Neural cell (in vitro differentiated cells): ENCODE results near the gene SMC4. TPM values are rescaled to one million over a fixed set of nuclear protein-coding genes. Genes with fewer than 3 reads are reported as not detected.

Source experiments
- H2AFZ ChIP-seq: fragments of 200-600, 300-800 bp; sonication (generic), shearing (Covaris generic); 2 replicates; pipeline ENCODE4 v1.6.0; 2014; ENCODE audit warnings: low read depth, mild to moderate bottlenecking, antibody characterized with exemption, low read length, moderate library complexity
- H3F3A ChIP-seq: fragments of 200-600 bp; shearing (Covaris generic); 2 replicates; pipeline ENCODE4 v1.6.1; 2016; ENCODE audit warnings: mild to moderate bottlenecking, moderate library complexity, mixed read lengths, antibody characterized with exemption, low read length; ENCODE audit not compliant: insufficient read depth, poor library complexity, severe bottlenecking
- H3K27ac ChIP-seq: fragments of 200-600, 300-800 bp; sonication (generic), shearing (Covaris generic); 2 replicates; pipeline ENCODE4 v1.5.1; 2014; ENCODE audit warnings: mild to moderate bottlenecking, low read length, moderate library complexity
- H3K27me3 ChIP-seq: fragments of 300-800, 200-600 bp; sonication (generic), shearing (Covaris generic); 2 replicates; pipeline ENCODE4 v1.6.0; 2014; ENCODE audit warnings: mild to moderate bottlenecking, low read depth, low read length, moderate library complexity; ENCODE audit not compliant: insufficient read depth
- H3K36me3 ChIP-seq: fragments of 300-800, 200-600 bp; sonication (generic), shearing (Covaris generic); 2 replicates; pipeline ENCODE4 v1.5.1; 2014; ENCODE audit warnings: mild to moderate bottlenecking, antibody characterized with exemption, low read length, moderate library complexity; ENCODE audit not compliant: insufficient read depth
- H3K4me2 ChIP-seq: fragments of 300-800, 200-600 bp; sonication (generic), shearing (Covaris generic); 2 replicates; pipeline ENCODE4 v1.6.0; 2014; ENCODE audit warnings: mild to moderate bottlenecking, low read length
- H3K4me3 ChIP-seq: fragments of 300-800, 200-600 bp; sonication (generic), shearing (Covaris generic); 2 replicates; pipeline ENCODE4 v1.5.1; 2014; ENCODE audit warnings: mild to moderate bottlenecking, low read length, moderate library complexity
- H3K79me2 ChIP-seq: fragments of 200-600 bp; shearing (Covaris generic); replicated peaks from 2 replicates; pipeline ENCODE4 v1.6.0; 2014; ENCODE audit warnings: mild to moderate bottlenecking, low read length, moderate library complexity; ENCODE audit not compliant: insufficient read depth
- H3K9ac ChIP-seq: fragments of 300-800, 200-600 bp; sonication (generic), shearing (Covaris generic); 2 replicates; pipeline ENCODE4 v1.6.1; 2016; ENCODE audit warnings: mild to moderate bottlenecking, low read length, mixed read lengths
- H3K9me2 ChIP-seq: fragments of 200-600 bp; shearing (Covaris generic); 2 replicates; pipeline ENCODE4 v1.6.1; 2016; ENCODE audit warnings: mild to moderate bottlenecking, low read length, mixed read lengths; ENCODE audit not compliant: insufficient read depth
- H3K9me3 ChIP-seq: fragments of 200-600, 300-800 bp; sonication (generic), shearing (Covaris generic); 2 replicates; pipeline ENCODE4 v1.6.1; 2016; ENCODE audit warnings: mild to moderate bottlenecking, mixed run types, low read length, moderate library complexity, mixed read lengths
- H4K20me1 ChIP-seq: fragments of 200-600 bp; shearing (Covaris generic); 2 replicates; pipeline ENCODE4 v1.6.1; 2016; ENCODE audit warnings: mild to moderate bottlenecking, mixed run types; ENCODE audit not compliant: insufficient read depth
- CTCF ChIP-seq: fragments of 450-650 bp; IDR thresholded peaks from 2 replicates; pipeline ENCODE4 v1.5.1; 2014; ENCODE audit warnings: antibody characterized with exemption, mild to moderate bottlenecking, moderate library complexity; ENCODE audit not compliant: poor library complexity, severe bottlenecking
- EP300 ChIP-seq: fragments of 450-650 bp; conservative IDR thresholded peaks from 2 replicates; pipeline ENCODE4 v1.6.1; 2014; ENCODE audit warnings: antibody characterized with exemption, mild to moderate bottlenecking, moderate library complexity; ENCODE audit not compliant: poor library complexity, severe bottlenecking
- EZH2 ChIP-seq: fragments of 200-600, 300-800 bp; shearing (Covaris generic), sonication (generic); IDR thresholded peaks from 2 replicates; pipeline ENCODE4 v1.6.1; 2014; ENCODE audit warnings: antibody characterized with exemption, low read length, borderline replicate concordance, mild to moderate bottlenecking; ENCODE audit not compliant: insufficient read depth, poor library complexity, severe bottlenecking
- MXI1 ChIP-seq: fragments of 450-650 bp; conservative IDR thresholded peaks from 2 replicates; pipeline ENCODE4 v1.6.1; 2014; ENCODE audit warnings: antibody characterized with exemption, mild to moderate bottlenecking; ENCODE audit not compliant: poor library complexity, severe bottlenecking
- POLR2AphosphoS5 ChIP-seq: IDR thresholded peaks from 2 replicates; pipeline ENCODE4 v1.6.1; 2012
- RAD21 ChIP-seq: fragments of 450-650 bp; conservative IDR thresholded peaks from 2 replicates; pipeline ENCODE4 v1.6.1; 2014; ENCODE audit warnings: antibody characterized with exemption, mild to moderate bottlenecking, moderate library complexity
- REST ChIP-seq: IDR thresholded peaks from 2 replicates; pipeline ENCODE4 v1.6.1; 2012; ENCODE audit warnings: borderline replicate concordance
- SMC3 ChIP-seq: fragments of 450-650 bp; conservative IDR thresholded peaks from 2 replicates; pipeline ENCODE4 v1.6.1; 2014; ENCODE audit warnings: antibody characterized with exemption, mild to moderate bottlenecking, moderate library complexity; ENCODE audit not compliant: poor library complexity
- TAF1 ChIP-seq: IDR thresholded peaks from 2 replicates; pipeline ENCODE4 v1.6.1; 2012; ENCODE audit warnings: low read depth
- polyA plus RNA-seq: library from polyadenylated mRNA; depleted of rRNA; stranded (reverse); fragments of >200 nt; gene quantifications from 2 replicates; pipeline ENCODE4 v1.2.3, GENCODE V29; 2014

SMC4 gene
- polyA plus RNA-seq, 1 donor from 2014 or later = 17.4 TPM

DNA sequence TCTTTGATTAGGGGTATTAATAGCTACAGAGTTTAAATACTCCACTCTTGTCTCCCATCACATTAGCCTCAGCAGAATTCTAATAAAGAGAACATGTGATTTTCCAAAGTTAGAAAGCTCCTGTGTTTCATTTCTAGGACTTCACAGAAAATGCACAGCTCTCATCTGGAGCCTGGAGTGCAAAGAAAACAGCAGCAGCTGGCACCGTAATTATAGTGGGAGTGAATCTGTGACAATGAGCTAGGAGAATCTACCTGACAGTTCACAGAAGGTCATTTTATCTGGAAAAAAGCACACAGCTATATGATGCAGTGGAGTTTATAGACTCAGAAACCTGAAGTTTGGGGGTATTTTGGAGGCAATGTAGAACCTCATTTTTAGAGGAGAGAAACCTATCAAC, 55.5 kb downstream of the SMC4 start:
- no peak overlapping the region for H3K4me2 ChIP-seq
- H2AFZ ChIP-seq = no peak overlapping the region
- H4K20me1 ChIP-seq = no peaks in the 10 kb centered on the region
- H3K9me2 ChIP-seq = no peaks in the 10 kb centered on the region
- no peaks in the 10 kb centered on the region for H3K79me2 ChIP-seq
- H3K9ac ChIP-seq = no peak overlapping the region
- H3K27me3 ChIP-seq = no peaks in the 10 kb centered on the region
- H3F3A ChIP-seq = no peaks in the 10 kb centered on the region
- H3K9me3 ChIP-seq = no peaks in the 10 kb centered on the region
- H3K36me3 ChIP-seq = no peaks in the 10 kb centered on the region
- H3K27ac ChIP-seq = no peak overlapping the region
- no peak overlapping the region for H3K4me3 ChIP-seq
- no peak for TF ChIP-seq TAF1
- no peak for TF ChIP-seq CTCF
- no peak for TF ChIP-seq RAD21
- TF ChIP-seq EP300 = no peak
- TF ChIP-seq SMC3 = no peak
- no peak for TF ChIP-seq REST
- no peak for TF ChIP-seq POLR2AphosphoS5
- no peak for TF ChIP-seq EZH2
- TF ChIP-seq MXI1 = no peak

- no peaks in the 10 kb centered on the region for H3K79me2 ChIP-seq
- no peak overlapping the region for H3K4me3 ChIP-seq
- H3F3A ChIP-seq = no peaks in the 10 kb centered on the region
- no peaks in the 10 kb centered on the region for H3K27me3 ChIP-seq
- H3K9me2 ChIP-seq = no peaks in the 10 kb centered on the region
- no peak overlapping the region for H3K27ac ChIP-seq
- H3K36me3 ChIP-seq = no peaks in the 10 kb centered on the region
- no peaks in the 10 kb centered on the region for H4K20me1 ChIP-seq
- H3K4me2 ChIP-seq = no peak overlapping the region
- H3K9ac ChIP-seq = no peak overlapping the region
- no peaks in the 10 kb centered on the region for H3K9me3 ChIP-seq
- H2AFZ ChIP-seq = no peak overlapping the region
- TF ChIP-seq MXI1 (no peak), CTCF (no peak), REST (no peak), POLR2AphosphoS5 (no peak), EZH2 (no peak)
Observed at GRCh38 chr3:160455846-160456245, 56.4 kb downstream of the SMC4 start.
